ENCODE data around the gene RGS7.
"Not testable (repeated sequence)": the region's sequence is repeated elsewhere in the genome, so short reads cannot be mapped to it uniquely, and the experiment has no call there.

The RGS7 gene

DNA sequence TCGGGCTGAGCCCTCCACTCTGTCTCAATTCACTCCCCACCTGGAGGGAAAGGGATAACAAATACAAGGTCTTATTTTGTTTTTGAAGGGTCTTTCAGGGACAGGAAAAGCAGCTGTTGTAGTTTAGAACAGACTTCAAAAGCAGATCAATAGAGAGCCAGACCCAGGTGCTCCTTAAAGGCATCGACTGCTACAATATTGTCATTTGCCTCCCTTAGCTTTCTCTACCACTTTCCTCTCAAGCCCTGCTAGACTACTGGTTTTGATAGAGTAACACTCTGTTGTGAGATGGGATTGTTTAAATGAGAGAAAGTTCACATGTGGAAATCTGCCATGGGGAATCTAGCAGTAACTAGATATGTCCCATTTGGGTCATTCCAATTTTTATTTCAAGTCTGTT lies 24.0 kb downstream of the RGS7 start:
- in situ Hi-C loops (cut with HindIII; ENCODE audit: low sequenced_read_pairs): no loop called here

DNA sequence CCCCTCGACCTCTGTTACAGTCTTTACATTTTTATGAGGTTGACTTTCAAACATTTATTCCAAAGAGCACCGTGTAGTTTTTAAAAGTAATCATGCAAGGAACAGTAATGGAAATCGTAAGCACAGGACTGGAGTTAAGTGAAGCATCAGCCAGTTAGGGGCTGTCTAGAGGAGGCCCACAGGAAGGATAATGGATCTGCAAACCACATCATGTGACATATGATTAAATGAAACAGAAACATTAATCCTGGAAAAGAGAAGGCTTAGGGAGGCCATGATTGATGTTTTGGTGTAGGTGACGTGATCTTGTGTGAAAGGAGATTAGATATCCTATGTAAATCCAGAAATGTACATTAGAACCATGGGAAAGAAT lies 25.0 kb downstream of the RGS7 start:
- in situ Hi-C loops (cut with HindIII; ENCODE audit: low sequenced_read_pairs): no loop called here

DNA sequence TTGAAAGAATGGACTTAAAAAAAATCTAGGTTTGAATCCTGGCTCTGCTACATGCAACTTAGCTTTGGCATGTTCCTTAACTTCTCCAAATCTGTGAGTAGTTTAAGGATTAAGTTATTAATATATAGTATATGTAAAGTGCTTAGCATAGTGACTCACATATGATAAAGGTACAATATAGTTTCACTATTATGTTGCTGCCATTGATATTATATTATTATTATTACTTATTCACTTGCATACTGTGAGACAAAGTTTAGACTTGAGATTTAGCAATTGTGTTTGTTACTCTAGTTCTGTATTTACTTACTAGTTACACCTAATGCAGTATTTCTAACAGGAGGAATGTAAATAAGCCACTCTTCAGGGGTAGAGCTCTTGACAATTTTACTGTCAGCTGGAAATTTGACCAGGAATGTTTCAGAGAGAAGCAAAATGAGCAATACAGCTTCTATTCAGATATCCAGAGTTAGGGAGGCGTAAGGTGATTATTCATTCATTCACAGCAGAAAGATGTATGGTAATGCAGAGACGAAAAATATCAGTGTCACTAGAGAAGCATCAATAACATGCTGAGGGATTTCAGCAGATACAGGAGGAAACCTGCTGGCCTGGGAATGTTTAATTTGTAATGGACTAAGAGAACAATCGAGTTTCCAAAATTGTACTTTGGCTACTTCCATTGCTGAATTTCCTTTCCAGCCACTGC lies 25.5 kb downstream of the RGS7 start:
- in situ Hi-C loops (cut with HindIII; ENCODE audit: low sequenced_read_pairs): no loop called here

DNA sequence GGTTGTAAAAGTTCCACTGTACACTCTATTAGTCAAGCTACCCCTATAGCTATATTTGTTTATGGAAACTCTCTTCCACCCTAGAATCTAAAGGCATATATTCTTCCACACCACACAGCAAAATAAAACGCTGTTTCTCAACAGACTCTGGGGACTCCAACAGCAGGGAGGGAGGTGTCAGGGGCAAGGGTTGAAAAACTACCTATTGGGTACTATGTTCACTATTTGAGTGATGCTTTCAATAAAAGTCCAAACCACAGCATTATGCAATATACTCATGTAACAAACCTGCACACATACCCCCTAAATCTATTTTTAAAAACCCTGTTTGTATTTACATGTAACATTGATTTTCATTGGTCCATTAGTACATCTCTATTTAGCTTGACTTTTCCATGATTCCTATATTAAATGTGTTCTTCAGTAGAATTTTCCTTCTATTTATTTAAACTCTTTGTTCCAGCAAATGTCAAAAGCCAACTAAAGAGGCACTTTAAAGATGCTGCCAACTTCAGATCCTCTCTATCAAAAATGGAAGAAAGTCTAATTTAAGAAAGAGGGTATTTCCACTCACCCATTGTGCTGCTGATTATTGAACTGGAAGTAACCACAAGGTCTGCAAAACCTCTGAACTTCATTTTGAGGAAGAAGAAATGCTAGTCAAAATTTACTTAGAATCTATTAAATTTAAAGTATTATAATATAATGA lies 26.2 kb downstream of the RGS7 start:
- in situ Hi-C loops (cut with HindIII; ENCODE audit: low sequenced_read_pairs): no loop called here

DNA sequence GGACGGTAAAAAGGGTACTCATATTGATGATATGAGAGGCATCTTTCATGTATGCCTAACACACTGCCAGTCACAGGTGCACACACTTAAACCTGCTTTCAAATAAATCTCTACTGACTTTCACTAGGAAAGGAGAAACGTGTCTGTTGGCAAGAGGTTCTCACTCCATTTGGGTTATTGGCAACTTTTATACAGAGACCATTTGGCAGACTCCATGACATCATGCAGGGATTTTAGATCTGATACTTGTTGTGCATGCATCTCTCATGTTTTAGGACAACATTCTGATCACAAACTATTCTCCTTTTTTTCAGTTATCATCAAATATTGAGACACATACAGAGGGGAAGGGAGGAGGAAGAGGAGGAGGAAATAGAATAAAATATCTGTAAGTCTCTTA lies 31.5 kb downstream of the RGS7 start:
- in situ Hi-C loops (cut with HindIII; ENCODE audit: low sequenced_read_pairs): no loop called here

DNA sequence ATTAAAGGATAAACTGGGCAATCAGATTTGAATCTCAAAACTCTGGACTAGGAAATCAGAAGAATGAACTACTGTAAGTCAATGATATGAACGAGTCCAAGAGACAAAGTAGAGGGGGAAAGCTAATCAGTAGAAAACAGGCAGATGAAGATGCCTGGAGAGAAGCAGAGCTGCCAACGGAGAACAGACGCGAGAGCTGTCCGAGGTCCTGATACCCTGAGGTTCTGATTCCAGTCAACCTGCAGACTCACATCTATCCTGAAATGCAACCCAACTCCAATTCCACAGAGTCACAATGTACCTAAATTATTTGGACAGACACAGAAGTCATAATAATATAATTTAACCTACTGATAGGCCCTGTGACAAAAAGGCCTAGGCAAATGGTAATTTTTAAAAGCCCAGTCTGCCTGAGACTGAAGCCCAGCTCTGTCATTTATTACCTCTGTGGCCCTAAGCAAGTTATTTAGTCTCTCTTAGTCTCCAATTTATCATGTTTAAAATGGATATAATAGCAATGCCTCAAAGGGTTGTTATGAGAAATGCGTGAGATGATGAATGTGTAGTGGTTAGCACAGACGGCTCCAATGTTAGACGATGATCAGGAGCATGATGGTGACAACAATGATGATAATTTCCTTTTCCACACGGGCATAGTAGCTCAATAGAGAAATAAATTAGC lies 33.4 kb downstream of the RGS7 start:
- in situ Hi-C loops (cut with HindIII; ENCODE audit: low sequenced_read_pairs): no loop called here

DNA sequence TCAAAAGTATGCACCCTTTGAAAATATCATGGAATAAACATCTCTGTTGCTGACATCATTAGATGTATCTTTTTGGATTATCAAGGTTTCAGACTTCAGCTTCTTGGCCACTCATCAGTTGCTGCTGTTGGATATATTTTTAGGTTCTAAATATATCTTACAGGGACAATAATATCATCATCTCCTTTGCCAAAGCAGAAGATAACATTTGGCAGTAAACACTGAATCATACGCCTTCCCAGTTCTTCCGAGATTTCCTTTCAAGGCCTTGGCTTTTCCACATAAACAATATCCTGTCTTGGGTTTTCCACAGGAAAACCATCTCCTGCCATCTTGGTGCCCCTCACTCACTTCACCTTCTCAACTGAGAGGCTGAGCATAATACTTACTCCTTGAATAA lies 39.3 kb downstream of the RGS7 start:
- in situ Hi-C loops (cut with HindIII; ENCODE audit: low sequenced_read_pairs): no loop called here

DNA sequence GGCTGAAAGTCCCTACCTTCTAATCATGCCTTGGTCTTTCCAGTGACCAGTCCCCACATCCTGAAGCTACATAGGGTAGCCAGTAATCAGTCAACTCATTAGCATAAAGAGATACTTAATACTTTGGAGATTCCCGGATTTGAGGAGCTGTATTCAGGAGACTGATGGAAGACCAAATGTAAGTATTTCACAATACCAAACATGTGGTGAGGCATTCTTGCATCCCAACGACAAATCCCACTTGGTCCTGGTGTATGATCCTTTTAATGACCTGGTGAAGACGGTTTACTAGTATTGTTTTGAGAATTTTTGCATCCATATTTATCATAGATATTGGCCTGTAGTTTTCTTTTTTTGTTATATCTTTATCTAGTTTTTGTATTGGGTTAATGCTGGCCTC lies 40.6 kb downstream of the RGS7 start:
- in situ Hi-C loops (cut with HindIII; ENCODE audit: low sequenced_read_pairs): no loop called here

DNA sequence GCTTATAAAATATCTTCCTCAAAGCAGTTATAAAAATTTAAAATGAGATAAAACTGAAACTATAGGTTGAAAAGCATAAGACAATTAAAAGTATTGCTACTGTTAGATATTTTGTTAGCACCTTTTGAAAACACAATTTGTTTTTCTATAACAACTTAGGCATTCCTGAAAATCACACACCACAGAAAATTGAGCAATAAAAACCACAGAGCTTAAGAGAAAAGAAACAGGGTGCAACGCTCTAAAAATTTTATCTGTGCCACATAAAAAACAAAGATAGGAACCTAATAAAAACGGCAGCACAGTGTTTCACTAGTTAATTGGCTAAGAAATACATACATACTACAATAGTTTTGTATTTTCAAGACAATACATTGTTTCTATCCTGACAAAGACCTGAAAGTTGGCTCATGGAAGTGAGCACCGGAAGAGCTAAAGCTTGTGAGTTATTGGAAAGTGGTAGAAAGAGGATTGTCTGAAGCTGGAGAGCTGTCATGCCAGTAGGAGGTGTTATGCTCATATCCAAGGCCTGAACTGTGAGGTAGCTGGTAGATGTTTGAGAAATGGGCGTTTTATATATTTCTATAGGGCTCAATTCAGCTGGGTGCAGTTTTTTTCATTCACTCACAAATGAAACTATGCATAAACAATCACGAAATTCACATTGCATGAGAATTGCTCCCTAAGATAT lies 45.8 kb downstream of the RGS7 start:
- in situ Hi-C loops (cut with HindIII; ENCODE audit: low sequenced_read_pairs): no loop called here

DNA sequence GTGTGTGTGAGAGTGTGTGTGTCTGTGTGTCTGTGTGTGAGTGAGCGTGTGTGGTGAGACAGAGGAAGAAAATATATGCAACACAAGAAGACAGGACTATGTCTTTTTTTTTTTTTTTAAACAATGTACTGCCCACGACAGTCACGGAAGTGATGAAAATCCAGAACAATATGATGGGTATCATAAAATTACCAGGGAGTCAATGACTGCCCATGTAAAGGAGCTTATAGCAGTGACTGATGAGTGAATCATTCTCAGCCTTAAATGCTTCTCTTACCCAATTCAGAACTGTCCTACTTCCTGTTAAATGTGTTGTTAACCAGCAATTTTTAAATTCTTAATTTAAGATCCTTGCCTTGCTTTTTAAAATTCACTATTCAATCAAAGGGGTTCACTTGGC lies 46.6 kb downstream of the RGS7 start:
- in situ Hi-C loops (cut with HindIII; ENCODE audit: low sequenced_read_pairs): no loop called here

DNA sequence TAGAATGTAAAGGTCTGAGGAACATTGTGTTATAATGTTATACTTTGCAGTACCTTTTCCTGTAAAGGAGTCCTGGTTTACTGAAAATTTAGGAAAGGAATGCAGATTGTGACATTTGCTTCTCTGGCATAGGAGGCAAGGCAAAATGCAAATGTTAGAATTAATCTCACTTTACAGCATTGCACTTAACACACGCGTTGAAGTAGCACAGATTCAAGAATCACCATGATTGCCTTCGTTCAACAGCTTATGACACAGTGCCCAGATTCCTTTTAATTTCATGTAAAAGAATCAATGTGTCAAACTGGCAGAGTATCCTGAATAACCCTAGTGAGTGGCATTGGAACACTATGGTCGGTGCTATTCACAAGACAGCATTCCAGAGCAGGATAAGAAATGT lies 47.4 kb downstream of the RGS7 start:
- in situ Hi-C loops (cut with HindIII; ENCODE audit: low sequenced_read_pairs): no loop called here

DNA sequence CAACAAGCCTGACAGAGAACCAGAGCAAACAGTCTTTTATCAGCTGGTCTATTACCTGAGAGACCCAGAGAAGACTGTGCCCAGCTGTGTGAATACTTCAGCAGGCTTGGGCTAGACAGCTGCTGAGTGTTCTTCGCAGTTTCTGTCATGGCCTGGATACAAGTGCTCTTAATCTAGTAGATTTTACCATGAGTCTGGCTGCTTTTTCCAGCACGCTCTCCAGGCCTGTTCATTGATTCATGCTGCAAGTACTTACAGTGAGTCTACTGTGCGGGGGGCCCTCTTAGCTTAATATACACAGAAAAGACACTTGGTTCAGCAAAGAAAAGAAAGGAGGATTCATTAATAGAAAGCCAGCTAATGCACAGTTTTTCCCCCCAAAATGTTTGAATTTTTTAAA lies 48.5 kb downstream of the RGS7 start:
- in situ Hi-C loops (cut with HindIII; ENCODE audit: low sequenced_read_pairs): no loop called here

DNA sequence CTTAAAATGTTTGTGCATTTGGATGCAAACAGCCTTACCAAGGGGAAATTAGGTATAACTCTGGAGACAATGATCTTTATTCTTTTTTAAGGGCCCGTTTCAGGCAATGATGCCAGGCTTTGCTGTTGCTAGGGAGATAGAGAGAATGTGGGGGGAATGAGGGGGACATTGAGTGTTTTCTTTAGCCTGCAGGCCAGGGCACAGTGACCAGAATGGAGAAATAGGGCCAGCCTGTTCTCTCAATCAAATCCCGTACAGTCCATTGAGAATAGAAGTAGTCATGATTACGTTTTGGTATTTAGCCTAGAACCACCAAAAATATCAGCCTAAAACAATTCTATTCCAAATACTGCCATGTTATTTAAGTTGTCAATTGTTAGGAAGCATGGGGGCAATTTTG lies 49.0 kb downstream of the RGS7 start:
- in situ Hi-C loops (cut with HindIII; ENCODE audit: low sequenced_read_pairs): no loop called here

DNA sequence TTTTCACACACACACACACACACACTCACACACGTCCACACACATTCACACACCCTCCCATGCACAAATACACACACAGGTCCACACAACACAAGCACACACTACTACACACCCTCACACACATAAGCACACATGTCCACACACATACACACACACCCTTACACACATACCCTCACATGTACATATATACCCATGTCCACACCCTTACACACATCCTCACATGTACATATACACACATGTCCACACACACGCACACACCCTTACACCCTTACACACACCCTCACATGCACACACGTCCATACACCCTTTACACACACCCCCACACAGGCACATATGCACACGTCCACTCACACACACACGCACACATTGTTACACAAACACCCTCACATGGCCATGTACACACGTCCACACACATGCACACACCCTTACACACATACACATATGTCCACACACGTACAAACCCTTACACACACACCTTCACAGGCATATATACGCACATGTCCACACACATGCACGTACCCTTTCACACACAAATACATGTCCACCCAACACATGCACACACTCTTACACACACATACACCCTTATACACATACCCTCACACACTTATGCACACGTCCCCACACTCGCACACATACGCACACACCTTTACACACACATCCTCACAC lies 50.7 kb downstream of the RGS7 start:
- in situ Hi-C loops (cut with HindIII; ENCODE audit: low sequenced_read_pairs): no loop called here

DNA sequence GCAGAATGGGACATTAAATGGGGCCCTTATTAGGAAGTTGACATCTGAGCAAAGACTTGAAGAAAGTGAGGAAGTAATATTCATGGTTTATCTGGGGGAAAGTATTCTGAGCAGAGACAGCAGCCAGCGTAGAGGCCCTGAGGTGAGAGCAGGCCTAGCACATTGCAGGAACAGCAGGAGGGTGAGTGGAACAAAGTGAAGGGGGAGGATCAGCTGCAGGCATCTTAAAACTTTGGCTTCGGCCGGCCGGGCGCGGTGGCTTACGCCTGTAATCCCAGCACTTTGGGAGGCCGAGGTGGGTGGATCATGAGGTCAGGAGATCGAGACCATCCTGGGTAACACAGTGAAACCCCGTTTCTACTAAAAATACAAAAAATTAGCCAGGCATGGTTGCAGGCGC lies 55.0 kb downstream of the RGS7 start:
- in situ Hi-C loops (cut with HindIII; ENCODE audit: low sequenced_read_pairs): not testable (repeated sequence)

DNA sequence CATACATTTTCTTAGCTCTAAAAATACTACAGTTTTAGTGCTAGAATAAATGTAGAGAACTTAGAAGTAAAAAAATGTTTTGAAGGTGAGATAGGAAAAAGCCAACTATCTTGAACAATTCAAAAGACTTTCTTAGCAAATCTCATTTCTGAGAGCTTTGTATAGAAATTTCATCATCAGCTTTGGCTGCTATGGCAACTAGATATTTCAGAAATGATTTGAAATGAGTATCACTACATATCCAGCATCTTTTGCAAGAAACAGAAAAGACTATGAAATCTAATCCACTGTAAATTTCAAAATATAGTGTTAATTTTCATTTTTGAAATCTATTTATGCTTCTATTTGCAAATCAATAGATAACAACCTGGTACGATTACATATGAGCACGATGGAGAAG lies 57.7 kb downstream of the RGS7 start:
- in situ Hi-C loops (cut with HindIII; ENCODE audit: low sequenced_read_pairs): loop anchor here (5.0 kb wide), 1 partner anchor 87 kb away; no protein-coding TSS in a partner anchor

DNA sequence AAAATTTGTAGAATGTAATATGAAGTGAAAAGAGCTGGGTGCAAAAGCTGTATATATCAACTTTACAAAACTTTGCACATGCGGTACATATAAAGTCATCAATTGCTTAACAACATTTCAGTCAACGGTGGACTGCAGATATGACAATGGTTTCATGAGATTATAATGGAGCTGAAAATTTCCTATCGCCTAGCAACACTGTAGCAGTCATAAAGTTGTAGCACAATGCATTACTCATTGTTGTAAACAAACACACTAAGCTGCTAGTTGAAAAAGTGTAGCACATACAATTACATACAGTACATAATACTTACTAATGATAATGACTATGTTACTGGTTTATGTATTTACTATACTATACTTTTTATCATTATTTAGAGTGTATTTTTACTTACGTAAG lies 64.0 kb downstream of the RGS7 start:
- in situ Hi-C loops (cut with HindIII; ENCODE audit: low sequenced_read_pairs): no loop called here

DNA sequence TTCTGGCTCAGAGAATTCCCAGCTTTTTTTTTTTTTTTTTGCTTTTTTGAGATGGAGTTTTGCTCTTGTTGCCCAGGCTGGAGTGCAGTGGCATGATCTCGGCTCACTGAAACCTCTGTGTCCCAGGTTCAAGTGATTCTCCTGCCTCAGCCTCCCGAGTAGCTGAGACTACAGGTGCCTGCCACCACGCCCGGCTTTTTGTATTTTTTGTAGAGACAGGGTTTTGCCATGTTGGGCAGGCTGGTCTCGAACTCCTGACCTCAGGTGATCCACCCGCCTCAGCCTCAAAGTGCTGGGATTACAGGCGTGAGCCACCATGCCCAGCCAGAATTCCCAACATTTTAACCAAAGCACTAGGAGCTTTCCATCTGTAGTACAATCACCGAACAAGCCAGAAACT lies 65.5 kb downstream of the RGS7 start:
- in situ Hi-C loops (cut with HindIII; ENCODE audit: low sequenced_read_pairs): not testable (repeated sequence)

DNA sequence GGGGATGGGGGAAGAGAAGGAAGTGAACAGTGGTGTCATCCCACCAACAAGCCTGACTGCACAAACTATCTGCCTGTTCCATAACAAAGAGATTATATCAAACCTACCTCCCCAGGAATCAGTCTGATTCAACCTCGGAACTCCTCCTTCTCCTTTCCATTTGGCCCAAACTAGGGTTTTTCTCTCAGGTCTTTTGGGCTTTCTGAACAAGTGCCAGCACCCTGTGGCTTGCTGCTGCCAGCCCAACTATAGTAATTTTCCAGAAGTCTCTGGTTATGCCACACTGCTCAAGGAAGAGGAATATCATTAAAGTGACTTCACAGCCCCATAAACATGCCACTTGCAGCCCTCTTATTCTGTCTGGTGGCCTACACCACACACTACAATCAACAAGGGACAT lies 70.5 kb downstream of the RGS7 start:
- in situ Hi-C loops (cut with HindIII; ENCODE audit: low sequenced_read_pairs): no loop called here

DNA sequence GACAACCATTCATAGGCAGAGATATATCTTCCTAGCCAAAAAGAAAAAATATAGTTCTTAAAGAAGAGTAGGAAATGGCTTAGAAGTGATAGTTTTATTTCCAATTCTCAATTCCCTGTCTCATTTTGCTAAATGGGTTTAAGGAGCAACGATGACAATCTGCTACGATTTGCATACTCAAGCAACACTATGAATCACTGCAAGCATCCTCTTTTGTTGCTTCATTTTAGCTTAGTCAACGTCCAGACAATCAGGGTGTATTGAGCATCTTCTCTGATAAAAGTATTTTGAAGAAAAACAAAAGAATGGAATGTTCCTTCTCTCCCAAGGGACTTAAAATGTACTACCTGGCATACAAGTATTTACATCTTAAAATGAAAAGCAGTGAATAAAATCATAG lies 80.6 kb downstream of the RGS7 start:
- in situ Hi-C loops (cut with HindIII; ENCODE audit: low sequenced_read_pairs): no loop called here

DNA sequence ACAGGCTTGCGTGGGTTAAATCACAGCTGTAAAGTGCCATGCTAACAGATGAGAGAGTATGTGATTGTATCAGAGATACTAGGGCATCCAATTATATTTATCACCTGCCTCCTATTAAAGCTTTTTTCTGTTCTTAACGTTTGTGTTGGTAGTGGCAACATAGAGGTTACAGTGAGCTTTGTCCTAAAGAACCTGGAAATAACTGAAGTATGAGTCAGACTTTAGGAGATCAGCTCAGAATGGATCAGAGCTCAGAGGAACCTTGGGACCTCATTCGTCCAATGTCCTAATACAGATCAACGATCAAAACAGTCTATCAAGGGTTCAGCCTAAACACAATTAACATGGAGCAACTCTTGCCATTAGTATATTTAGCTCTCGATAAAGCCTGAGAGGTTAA lies 81.0 kb downstream of the RGS7 start:
- in situ Hi-C loops (cut with HindIII; ENCODE audit: low sequenced_read_pairs): no loop called here

Data from endothelial cell of hepatic sinusoid (primary cell).